SU-DHL-6 (cell line): ENCODE measurements around the gene PDE4D.

Experiments
- EZH2phosphoT487 ChIP-seq: fragments of 200-600 bp; sonication (generic), shearing (Covaris generic); conservative IDR thresholded peaks from 2 replicates; pipeline ENCODE4 v1.6.1; 2018; ENCODE audit warnings: mild to moderate bottlenecking, antibody characterized with exemption, low read length, moderate library complexity, mixed read lengths
- TF ChIP-seq, protein P1 (sequence below): fragments of 200-600 bp; sonication (generic); IDR thresholded peaks from one replicate; pipeline ENCODE4 v1.5.1; 2017; ENCODE audit warnings: antibody characterized with exemption, mild to moderate bottlenecking, low read length, moderate library complexity; ENCODE audit not compliant: insufficient read depth, poor library complexity, severe bottlenecking

DNA sequence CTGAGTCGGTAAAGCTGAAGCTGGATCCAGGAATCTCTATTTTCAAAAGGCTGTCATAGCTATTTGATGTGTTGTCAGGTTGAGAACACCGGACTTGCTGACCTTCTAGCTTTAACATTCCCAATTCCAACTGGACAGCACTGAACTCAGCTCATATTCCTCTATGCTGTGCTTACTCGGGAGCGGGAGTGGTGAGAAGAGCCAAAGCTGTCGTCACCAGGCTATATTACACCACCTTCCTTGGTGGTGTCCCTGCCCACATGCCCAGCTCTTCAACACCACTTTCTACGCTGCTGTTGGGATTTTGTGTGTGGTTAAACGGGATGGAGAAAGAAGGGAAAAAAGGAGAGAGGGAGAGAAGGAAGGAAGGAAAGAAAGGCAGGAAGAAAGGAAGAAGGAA, 657.1 kb downstream of the PDE4D start:
- TF ChIP-seq, protein P1, sequence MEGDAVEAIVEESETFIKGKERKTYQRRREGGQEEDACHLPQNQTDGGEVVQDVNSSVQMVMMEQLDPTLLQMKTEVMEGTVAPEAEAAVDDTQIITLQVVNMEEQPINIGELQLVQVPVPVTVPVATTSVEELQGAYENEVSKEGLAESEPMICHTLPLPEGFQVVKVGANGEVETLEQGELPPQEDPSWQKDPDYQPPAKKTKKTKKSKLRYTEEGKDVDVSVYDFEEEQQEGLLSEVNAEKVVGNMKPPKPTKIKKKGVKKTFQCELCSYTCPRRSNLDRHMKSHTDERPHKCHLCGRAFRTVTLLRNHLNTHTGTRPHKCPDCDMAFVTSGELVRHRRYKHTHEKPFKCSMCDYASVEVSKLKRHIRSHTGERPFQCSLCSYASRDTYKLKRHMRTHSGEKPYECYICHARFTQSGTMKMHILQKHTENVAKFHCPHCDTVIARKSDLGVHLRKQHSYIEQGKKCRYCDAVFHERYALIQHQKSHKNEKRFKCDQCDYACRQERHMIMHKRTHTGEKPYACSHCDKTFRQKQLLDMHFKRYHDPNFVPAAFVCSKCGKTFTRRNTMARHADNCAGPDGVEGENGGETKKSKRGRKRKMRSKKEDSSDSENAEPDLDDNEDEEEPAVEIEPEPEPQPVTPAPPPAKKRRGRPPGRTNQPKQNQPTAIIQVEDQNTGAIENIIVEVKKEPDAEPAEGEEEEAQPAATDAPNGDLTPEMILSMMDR = no peak
- TF ChIP-seq EZH2phosphoT487 = no peak
